NCI-H460 (cell line): Measurements from ENCODE around the gene ATG7. TPM values are rescaled to one million over a fixed set of nuclear protein-coding genes. Genes with fewer than 3 reads are reported as not detected.
"Not testable (repeated sequence)": the region's sequence is repeated elsewhere in the genome, so short reads cannot be mapped to it uniquely, and the experiment has no call there.

ENCODE experiments used
- DNase-seq: peaks from one replicate; pipeline ENCODE4 v3.0.0-alpha.2; 2016; ENCODE audit warnings: low read depth; ENCODE audit errors: extremely low read depth
- total RNA-seq: library from RNA; depleted of rRNA; stranded (reverse); fragments of >200 nt; shearing (Covaris generic); gene quantifications from 2 replicates; pipeline ENCODE4 v1.2.3, GENCODE V29; 2014

The ATG7 gene
- total RNA-seq, 1 experiment from 2014 or later: 31.9 TPM

DNA sequence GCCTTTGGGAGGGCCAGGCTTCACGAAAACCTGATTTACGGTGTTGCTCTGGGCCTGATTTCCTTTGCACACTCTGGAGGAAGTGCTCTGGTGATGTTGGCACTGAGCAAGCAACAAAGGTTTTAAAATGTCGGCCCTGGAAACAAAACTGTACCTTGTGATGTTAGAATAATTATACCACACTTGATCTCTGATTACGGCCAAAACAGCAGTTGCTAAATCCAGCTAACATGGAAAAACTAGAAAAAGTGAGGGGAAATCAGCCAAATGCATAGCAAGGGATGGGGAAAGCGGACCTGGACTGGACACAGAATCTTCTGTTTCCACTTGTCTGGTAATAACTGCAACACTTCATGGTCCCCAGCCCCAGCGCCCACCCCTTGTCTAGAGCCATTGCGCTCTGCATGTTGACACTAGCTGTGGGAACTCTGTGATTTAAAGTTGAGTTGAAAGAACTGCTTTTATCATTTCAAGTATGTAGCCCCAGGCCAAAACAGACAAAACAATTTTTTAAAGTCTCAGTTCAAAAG, 251.4 kb downstream of the ATG7 start:
- no peak for DNase-seq

- DNase-seq: not testable (repeated sequence)
Observed at GRCh38 chr3:11526121-11526520, 253.9 kb downstream of the ATG7 start.

DNA sequence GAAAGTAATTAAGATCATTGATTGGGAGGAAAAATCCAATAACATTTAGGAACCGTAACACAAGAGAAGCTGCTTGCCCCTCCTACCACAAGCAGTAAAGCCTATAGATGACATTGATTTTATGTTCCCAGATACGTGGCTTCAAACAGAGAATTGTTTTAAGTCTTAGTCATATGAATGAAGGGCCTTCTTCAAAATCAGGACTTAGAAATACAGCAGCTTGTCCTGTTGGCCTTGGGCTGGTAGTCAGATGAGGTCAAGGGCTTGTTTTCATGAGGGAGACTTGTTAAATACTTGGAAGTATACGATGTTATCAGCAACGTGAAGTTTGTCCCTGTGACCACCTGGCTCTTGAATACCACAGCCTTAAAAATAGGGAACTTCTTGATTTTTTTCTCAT, 257.1 kb downstream of the ATG7 start:
- no peak for DNase-seq

- no peak for DNase-seq
Observed at GRCh38 chr3:11530153-11530721, 258.0 kb downstream of the ATG7 start.

DNA sequence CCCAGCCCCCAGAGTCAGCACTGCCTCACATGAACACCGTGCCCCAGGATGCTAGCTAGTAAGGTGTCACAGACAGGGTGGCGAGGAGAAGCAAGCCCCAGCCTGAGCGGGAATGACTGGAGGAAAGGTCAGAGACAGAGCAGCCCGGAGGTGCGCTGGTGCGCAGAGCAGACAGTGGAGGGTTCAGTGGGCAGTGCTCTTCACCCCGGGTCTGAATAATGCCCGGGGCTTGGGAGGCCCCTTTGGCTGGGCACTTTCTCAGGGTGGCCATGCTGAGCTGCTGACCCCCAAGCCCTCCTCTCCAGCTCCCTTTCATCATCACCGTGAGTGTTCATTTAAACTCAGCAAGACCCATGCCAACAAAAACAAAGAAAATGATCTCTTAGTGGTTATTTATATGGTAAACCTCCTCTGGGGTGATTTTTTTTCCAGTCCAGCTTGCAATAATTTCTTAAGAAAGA, 260.8 kb downstream of the ATG7 start:
- no peak for DNase-seq

- DNase-seq: no peak
Observed at GRCh38 chr3:11534011-11534792, 262.0 kb downstream of the ATG7 start.

DNA sequence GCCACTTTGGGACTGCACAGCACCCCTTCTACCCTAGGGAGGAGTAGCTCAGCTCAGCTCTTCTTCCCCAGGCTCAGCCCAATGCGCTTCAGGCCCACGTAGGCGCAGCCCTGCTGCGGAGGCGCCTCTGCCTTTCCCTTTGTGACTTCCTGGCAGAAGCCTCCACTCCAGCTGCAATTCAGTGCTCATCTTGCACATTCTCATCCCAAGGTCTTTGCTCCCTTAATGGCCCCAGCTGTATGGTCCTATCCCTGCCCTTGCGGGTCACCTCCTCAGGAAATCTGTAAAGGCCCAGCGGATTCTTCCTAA, 262.6 kb downstream of the ATG7 start:
- DNase-seq: no peak

DNA sequence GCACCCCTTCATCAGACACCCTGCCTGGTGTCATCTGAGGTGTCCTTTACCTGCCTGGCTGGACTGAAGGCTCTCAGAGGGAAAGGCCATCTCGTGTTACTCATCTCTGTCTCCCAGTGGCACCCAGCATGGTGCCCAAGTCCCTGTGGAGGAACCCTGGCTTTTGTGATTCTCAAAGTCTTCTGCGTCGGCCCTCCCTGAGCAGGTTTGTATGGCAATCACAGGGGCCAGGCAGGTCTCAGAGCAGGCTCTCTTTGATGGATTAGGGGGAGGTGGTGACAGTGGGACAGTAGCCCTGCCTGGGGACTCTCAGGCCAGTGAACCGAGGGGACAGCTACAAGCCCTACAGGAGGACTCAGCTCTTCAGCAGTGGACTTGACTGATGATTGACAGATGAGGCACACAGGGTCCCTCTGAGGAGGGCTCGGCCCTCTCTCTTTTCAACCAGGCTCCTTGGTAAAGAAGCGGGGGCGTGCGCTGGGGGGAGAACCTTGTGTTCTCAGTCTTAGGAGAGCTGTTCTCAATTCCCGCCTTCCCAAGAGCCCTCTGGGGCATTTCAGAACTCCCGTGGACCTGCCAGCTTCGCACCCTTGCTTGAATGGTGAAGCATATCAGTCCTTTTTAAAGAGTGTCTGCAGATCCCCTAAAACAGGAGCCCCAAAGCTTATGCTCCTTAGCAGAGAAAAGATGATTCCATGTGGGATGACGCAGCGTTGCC, 263.2 kb downstream of the ATG7 start:
- no peak for DNase-seq

GRCh38 chr3:11536132-11536935, 264.1 kb downstream of the ATG7 start:
- no peak for DNase-seq

DNA sequence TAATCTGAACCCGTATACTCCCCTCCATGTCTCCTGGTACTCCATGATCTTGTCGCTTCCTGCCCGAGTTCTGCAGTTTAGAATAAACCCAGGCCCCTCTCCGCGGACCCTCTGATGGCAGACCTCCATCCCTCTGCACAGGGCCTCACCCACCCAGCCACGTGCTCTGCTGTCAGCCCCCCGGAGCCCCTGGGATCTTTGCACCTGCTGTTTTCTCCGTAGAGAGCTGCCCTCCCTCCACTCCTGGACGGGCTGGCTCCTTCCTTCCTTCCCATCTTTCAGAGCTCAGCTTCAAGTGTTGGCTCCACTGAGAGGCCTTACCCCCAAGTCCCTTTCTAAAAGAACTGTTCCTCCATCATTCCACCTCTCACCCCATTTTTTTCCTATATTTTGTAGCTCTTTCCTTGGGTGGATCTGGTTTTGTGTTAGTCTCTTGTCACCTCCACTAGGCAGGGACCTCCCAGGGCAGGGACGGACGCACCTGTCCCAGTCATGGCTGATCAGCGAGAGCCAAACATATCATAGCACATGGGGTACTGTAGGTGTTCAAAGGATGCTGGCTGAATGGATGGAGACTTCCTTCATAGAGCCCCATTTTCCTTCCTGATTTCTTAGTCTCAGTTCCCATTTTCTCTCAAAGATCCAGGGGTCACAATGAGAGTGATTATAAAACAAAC, 264.9 kb downstream of the ATG7 start:
- DNase-seq: no peak

DNA sequence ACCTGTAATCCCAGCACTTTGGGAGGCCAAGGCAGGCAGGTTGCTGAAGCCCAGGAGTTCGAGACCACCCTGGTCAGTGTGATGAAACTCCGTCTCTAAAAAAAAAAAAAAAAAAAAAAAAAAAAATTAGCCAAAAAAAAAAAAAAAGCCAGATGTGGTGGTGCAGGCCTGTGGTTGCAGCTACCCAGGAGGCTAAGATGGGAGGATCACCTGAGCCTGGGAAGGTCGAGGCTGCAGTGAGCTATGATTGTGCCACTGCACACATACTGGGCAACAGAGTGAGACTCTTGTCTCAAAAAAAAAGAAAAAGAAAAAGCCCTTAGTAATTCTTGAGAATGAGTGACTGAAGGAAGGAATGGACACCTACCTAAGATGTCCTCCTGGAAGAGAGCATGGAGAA, 266.4 kb downstream of the ATG7 start:
- no peak for DNase-seq

DNA sequence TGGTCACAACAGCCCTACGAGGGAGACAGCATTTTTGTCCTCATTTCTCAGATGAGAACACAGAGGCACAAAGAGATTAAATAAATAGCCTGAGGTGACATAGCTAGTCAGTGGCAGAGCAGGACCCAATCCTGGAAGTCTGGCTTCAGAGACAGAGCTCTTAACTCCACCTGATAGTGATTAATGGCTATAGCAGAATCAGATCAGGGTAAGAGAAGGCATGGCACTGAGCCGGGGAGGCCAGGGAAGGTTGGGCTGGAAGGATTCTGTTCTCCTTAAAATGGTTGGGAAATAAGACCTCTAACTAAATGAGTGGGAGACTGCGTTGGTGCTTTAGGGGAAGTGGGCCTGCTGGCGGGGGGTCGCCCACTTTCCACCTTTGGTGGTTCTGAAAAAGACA, 267.0 kb downstream of the ATG7 start:
- no peak for DNase-seq

DNA sequence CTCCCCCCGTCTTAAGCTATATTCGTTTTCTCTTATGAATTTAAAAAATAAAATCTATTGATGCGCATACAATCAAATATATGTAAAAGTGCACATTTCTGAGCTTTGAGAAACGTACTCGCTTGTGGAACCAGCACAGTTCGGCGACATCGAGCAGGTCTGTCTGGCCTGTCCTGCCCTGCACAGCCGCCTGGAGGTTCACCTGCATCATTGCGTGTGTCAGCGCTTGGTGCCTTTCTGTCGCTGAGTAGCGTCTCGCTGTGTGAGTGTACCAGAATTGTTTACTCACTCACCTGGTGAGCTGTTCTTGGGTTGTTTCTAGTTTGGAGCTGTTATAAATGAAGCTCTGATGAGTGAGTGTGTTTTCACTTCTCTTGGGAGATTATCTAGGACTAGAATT, 267.5 kb downstream of the ATG7 start:
- DNase-seq: no peak

- DNase-seq: no peak
Observed at GRCh38 chr3:11541321-11542303, 269.4 kb downstream of the ATG7 start.

DNA sequence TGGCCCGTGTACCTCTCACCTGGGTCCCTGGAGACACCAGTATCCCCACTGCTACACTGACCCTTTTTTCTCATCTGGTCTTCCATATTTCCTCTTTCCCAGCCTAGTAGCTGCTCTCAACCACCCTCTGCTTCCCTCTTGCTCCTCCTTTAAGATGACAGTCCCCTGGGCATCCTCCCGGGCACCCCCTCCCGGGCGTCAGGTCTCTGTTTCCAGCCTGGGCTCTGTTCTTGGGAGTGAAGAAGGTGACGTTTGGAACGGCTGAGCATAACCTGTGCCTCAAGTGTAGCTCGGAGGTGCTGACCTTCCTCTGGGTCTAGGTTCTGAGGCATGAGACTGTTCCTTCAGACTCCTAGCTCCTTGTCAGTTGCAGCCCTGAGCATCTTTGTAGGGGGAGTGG, 270.4 kb downstream of the ATG7 start:
- no peak for DNase-seq

DNA sequence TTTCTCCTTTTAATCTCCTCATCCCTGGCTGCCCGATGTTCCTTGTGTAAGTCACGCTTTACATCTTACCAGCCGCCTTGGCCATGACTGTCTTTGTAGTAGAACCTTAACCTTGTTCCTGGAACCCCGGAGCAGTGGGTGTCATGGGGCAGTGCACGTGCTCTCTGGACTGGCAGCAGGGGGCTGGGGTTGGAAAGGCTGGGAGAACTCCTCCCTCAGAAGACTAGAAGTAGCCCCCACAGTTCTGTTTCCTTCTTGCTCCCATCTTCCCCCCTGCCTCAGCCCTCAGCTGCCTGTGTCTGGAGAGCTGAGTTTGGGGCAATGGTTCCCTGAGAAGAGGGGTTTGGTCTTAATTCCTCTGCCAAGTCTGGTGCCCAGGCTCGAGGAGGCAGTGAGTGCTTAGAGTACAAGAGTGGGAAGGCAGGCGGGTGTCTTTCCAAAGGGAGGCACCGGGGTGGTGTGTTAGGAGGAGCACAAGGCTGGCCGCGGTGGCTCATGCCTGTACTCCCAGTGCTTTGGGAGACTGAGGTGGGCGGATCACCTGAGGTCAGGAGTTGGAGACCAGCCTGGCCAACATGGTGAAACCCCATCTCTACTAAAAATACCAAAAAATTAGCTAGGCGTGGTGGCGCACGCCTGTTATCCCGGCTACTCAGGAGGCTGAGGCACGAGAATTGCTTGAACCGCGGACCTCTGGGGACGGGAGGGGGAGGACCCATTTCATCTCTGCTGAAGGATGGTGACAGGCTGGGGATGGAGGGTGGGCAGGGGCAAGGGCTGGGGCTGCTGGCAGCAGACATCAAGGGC, 271.1 kb downstream of the ATG7 start:
- DNase-seq: no peak

DNA sequence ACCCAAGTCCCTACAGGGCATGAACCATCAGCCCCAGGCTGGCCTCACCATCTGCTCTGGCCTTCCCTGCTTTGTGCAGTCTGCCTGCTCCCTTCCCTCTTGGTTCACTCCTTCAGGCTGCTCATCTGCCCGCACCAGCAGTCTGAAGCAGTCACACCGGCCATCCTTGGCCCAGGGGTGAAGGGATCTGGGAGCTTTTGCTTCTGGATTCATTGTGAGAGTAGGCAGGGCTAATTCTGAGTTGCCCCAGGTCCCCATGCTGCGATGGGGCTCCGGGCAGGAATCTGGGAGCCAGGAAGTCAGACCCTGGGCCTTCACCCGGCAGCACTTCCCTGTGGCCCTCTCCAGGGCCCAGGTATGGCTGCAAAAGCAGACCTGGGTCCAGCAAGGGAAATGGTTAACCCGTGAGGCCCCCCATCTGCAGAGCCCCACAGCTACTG, 271.8 kb downstream of the ATG7 start:
- DNase-seq: no peak
